ENCODE measurements around the gene GRIA4.

The GRIA4 gene

DNA sequence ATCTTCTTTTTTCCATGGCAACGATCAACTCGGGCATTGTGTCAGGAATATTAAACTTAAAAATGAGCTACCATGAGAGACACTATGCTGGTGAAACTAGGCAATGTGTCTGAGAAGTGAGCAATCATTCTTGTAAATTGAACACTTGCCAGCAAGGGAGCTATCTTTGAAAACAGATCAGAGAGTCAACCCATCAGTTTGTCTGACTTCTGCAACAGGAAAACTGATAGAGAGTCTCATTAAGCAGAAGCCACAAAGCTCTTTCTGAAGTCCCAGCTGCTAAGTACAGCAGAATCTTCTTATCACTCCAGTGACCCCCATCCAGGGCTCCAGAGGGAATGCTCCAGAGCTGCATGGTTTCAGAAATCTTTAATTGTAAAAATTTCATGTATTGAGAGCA is 297.4 kb downstream of the GRIA4 start:
- no peaks in the 10 kb centered on the region for H3K4me1 ChIP-seq (ENCODE audit: insufficient read depth, low read length)
- H3K27me3 ChIP-seq (ENCODE audit: insufficient read depth, low read length), result no peaks in the 10 kb centered on the region
- H3K9ac ChIP-seq (ENCODE audit: low read depth, low read length), result no peak overlapping the region
- H3K4me3 ChIP-seq (ENCODE audit: low read length), result no peak overlapping the region
- H3K36me3 ChIP-seq (ENCODE audit: insufficient read depth, low read depth, low read length), result no peaks in the 10 kb centered on the region
- H3K27ac ChIP-seq (ENCODE audit: low read length), result no peak overlapping the region
- no peaks in the 10 kb centered on the region for H3K9me3 ChIP-seq (ENCODE audit: insufficient read depth, low read depth, low read length)

GRCh38 chr11:105910095-105910715 is 300.3 kb downstream of the GRIA4 start:
- H3K4me3 ChIP-seq (ENCODE audit: low read length), result no peak overlapping the region

DNA sequence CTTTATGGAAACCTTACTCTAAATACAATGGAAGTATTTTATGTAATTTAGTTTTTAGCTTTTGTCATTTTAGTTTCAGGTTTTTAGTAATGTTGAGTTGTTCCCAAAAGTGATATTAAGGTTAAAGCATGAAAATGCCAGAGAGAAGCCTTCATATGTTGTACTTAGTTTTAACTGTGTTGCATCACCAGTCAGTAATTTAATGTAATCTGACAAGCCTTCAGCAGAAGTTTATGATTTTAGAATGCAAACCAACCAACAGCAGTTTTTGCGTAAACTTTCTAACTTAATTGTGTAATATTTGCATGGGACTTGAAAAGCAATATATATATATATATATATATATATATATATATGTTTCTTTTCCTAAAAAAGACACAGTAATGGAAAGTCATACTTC is 301.6 kb downstream of the GRIA4 start:
- Histone ChIP-seq H3K4me3 (ENCODE audit: low read length) (no peak overlapping the region), H3K9ac (ENCODE audit: low read depth, low read length) (no peak overlapping the region), H3K27me3 (ENCODE audit: insufficient read depth, low read length) (no peaks in the 10 kb centered on the region), H3K4me1 (ENCODE audit: insufficient read depth, low read length) (peaks cover 7% of the 10 kb centered on the region; the same call in 1 of the 2 replicates), H3K9me3 (ENCODE audit: insufficient read depth, low read depth, low read length) (no peaks in the 10 kb centered on the region), H3K27ac (ENCODE audit: low read length) (no peak overlapping the region), H3K36me3 (ENCODE audit: insufficient read depth, low read depth, low read length) (no peaks in the 10 kb centered on the region)

More at GRCh38 chr11:105910095-105910715, 300.3 kb downstream of the GRIA4 start:
- no peaks in the 10 kb centered on the region for H3K27me3 ChIP-seq (ENCODE audit: insufficient read depth, low read length)
- no peak overlapping the region for H3K27ac ChIP-seq (ENCODE audit: low read length)
- H3K36me3 ChIP-seq (ENCODE audit: insufficient read depth, low read depth, low read length), result no peaks in the 10 kb centered on the region
- no peaks in the 10 kb centered on the region for H3K9me3 ChIP-seq (ENCODE audit: insufficient read depth, low read depth, low read length)
- H3K9ac ChIP-seq (ENCODE audit: low read depth, low read length), result no peak overlapping the region
- H3K4me1 ChIP-seq (ENCODE audit: insufficient read depth, low read length), result peaks cover 7% of the 10 kb centered on the region; the same call in 1 of the 2 replicates

DNA sequence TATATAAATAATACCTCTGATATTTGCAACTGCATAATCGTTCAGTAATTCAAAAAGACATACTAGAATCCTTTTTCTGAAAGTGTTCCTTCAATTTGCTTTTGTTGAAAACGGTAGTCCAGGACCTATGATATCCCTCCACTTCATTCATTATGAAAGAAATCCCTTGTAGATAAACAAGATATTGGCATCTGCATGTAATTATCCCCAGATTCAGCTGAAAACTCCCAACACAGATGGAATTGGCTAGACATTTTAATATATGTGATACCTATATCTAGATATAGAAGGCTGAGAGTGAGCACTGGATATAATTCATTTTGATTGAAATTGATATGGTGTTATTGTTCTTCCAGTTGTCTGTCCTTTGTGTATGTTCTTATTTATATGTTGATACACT is 302.8 kb downstream of the GRIA4 start:
- H3K27ac ChIP-seq (ENCODE audit: low read length), result no peak overlapping the region
- no peak overlapping the region for H3K4me3 ChIP-seq (ENCODE audit: low read length)
- H3K4me1 ChIP-seq (ENCODE audit: insufficient read depth, low read length), result peaks cover 7% of the 10 kb centered on the region; the same call in 1 of the 2 replicates
- H3K27me3 ChIP-seq (ENCODE audit: insufficient read depth, low read length), result no peaks in the 10 kb centered on the region
- no peaks in the 10 kb centered on the region for H3K9me3 ChIP-seq (ENCODE audit: insufficient read depth, low read depth, low read length)
- H3K36me3 ChIP-seq (ENCODE audit: insufficient read depth, low read depth, low read length), result no peaks in the 10 kb centered on the region
- H3K9ac ChIP-seq (ENCODE audit: low read depth, low read length), result no peak overlapping the region

- Histone ChIP-seq H3K9ac (ENCODE audit: low read depth, low read length) (no peak overlapping the region), H3K9me3 (ENCODE audit: insufficient read depth, low read depth, low read length) (no peaks in the 10 kb centered on the region), H3K4me3 (ENCODE audit: low read length) (peak overlapping the region; percentile 38; the same call in 1 of the 2 replicates), H3K27me3 (ENCODE audit: insufficient read depth, low read length) (no peaks in the 10 kb centered on the region), H3K27ac (ENCODE audit: low read length) (no peak overlapping the region), H3K36me3 (ENCODE audit: insufficient read depth, low read depth, low read length) (no peaks in the 10 kb centered on the region), H3K4me1 (ENCODE audit: insufficient read depth, low read length) (peaks cover 7% of the 10 kb centered on the region; the same call in 1 of the 2 replicates)
These were observed 305.1 kb downstream of the GRIA4 start for GRCh38 chr11:105915021-105915420.

GRCh38 chr11:105918039-105918438 is 308.2 kb downstream of the GRIA4 start:
- no peak overlapping the region for H3K9ac ChIP-seq (ENCODE audit: low read depth, low read length)
- no peak overlapping the region for H3K27ac ChIP-seq (ENCODE audit: low read length)
- H3K4me1 ChIP-seq (ENCODE audit: insufficient read depth, low read length), result peaks cover 7% of the 10 kb centered on the region; the same call in 1 of the 2 replicates
- no peaks in the 10 kb centered on the region for H3K27me3 ChIP-seq (ENCODE audit: insufficient read depth, low read length)
- H3K4me3 ChIP-seq (ENCODE audit: low read length), result no peak overlapping the region
- no peaks in the 10 kb centered on the region for H3K36me3 ChIP-seq (ENCODE audit: insufficient read depth, low read depth, low read length)
- H3K9me3 ChIP-seq (ENCODE audit: insufficient read depth, low read depth, low read length), result no peaks in the 10 kb centered on the region

DNA sequence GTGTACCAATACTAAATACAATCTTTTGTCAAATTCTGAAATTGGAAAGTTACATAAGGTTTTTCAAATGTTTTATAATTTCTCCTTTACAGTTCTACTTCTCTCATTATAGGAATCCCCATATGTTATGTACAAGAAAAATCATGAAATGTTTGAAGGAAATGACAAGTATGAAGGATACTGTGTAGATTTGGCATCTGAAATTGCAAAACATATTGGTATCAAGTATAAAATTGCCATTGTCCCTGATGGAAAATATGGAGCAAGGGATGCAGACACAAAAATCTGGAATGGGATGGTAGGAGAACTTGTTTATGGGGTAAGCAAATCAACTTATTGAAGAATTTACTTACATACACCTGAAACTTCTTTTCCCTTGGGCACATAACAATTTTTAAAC is 308.7 kb downstream of the GRIA4 start:
- no peaks in the 10 kb centered on the region for H3K9me3 ChIP-seq (ENCODE audit: insufficient read depth, low read depth, low read length)
- H3K4me1 ChIP-seq (ENCODE audit: insufficient read depth, low read length), result peaks cover 7% of the 10 kb centered on the region; the same call in 1 of the 2 replicates
- no peaks in the 10 kb centered on the region for H3K27me3 ChIP-seq (ENCODE audit: insufficient read depth, low read length)
- no peak overlapping the region for H3K27ac ChIP-seq (ENCODE audit: low read length)
- H3K4me3 ChIP-seq (ENCODE audit: low read length), result no peak overlapping the region
- H3K36me3 ChIP-seq (ENCODE audit: insufficient read depth, low read depth, low read length), result no peaks in the 10 kb centered on the region
- H3K9ac ChIP-seq (ENCODE audit: low read depth, low read length), result no peak overlapping the region

DNA sequence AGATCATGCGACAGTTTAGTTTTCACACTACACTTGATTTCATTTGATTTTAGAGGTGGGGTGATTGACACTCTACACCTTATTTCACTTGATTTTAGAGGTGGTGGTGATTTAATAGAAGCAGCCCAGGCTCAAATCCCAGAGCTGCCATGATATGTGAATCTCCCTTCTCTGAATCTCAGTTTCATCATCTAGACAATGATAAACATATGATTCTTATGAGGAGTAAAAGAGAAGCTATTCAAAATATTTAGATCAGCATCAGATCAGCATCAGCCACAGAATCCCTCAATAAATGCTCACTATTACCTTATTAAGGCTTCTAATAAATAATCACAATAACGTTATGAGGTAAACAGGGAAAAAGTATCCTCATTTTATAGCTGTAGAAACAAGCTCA is 313.4 kb downstream of the GRIA4 start:
- Histone ChIP-seq H3K36me3 (ENCODE audit: insufficient read depth, low read depth, low read length) (no peaks in the 10 kb centered on the region), H3K4me1 (ENCODE audit: insufficient read depth, low read length) (peaks cover 8% of the 10 kb centered on the region; the same call in 1 of the 2 replicates), H3K4me3 (ENCODE audit: low read length) (no peak overlapping the region), H3K9me3 (ENCODE audit: insufficient read depth, low read depth, low read length) (no peaks in the 10 kb centered on the region), H3K9ac (ENCODE audit: low read depth, low read length) (no peak overlapping the region), H3K27ac (ENCODE audit: low read length) (no peak overlapping the region), H3K27me3 (ENCODE audit: insufficient read depth, low read length) (no peaks in the 10 kb centered on the region)

GRCh38 chr11:105923807-105924206 is 313.9 kb downstream of the GRIA4 start:
- Histone ChIP-seq H3K36me3 (ENCODE audit: insufficient read depth, low read depth, low read length) (no peaks in the 10 kb centered on the region), H3K4me1 (ENCODE audit: insufficient read depth, low read length) (peaks cover 8% of the 10 kb centered on the region; the same call in 1 of the 2 replicates), H3K9ac (ENCODE audit: low read depth, low read length) (no peak overlapping the region), H3K4me3 (ENCODE audit: low read length) (no peak overlapping the region), H3K9me3 (ENCODE audit: insufficient read depth, low read depth, low read length) (no peaks in the 10 kb centered on the region), H3K27ac (ENCODE audit: low read length) (no peak overlapping the region), H3K27me3 (ENCODE audit: insufficient read depth, low read length) (no peaks in the 10 kb centered on the region)

GRCh38 chr11:105929084-105929955 is 319.4 kb downstream of the GRIA4 start:
- Histone ChIP-seq H3K36me3 (ENCODE audit: insufficient read depth, low read depth, low read length) (no peaks in the 10 kb centered on the region), H3K4me1 (ENCODE audit: insufficient read depth, low read length) (peaks cover 8% of the 10 kb centered on the region; the same call in 1 of the 2 replicates), H3K27ac (ENCODE audit: low read length) (no peak overlapping the region), H3K27me3 (ENCODE audit: insufficient read depth, low read length) (no peaks in the 10 kb centered on the region), H3K9ac (ENCODE audit: low read depth, low read length) (no peak overlapping the region), H3K9me3 (ENCODE audit: insufficient read depth, low read depth, low read length) (no peaks in the 10 kb centered on the region), H3K4me3 (ENCODE audit: low read length) (no peak overlapping the region)

- H3K27ac ChIP-seq (ENCODE audit: low read length), result no peak overlapping the region
- no peaks in the 10 kb centered on the region for H3K9me3 ChIP-seq (ENCODE audit: insufficient read depth, low read depth, low read length)
- H3K36me3 ChIP-seq (ENCODE audit: insufficient read depth, low read depth, low read length), result no peaks in the 10 kb centered on the region
- H3K4me3 ChIP-seq (ENCODE audit: low read length), result no peak overlapping the region
- no peaks in the 10 kb centered on the region for H3K27me3 ChIP-seq (ENCODE audit: insufficient read depth, low read length)
- H3K4me1 ChIP-seq (ENCODE audit: insufficient read depth, low read length), result peaks cover 16% of the 10 kb centered on the region
- H3K9ac ChIP-seq (ENCODE audit: low read depth, low read length), result no peak overlapping the region
These were observed 323.8 kb downstream of the GRIA4 start for GRCh38 chr11:105933695-105934094.

DNA sequence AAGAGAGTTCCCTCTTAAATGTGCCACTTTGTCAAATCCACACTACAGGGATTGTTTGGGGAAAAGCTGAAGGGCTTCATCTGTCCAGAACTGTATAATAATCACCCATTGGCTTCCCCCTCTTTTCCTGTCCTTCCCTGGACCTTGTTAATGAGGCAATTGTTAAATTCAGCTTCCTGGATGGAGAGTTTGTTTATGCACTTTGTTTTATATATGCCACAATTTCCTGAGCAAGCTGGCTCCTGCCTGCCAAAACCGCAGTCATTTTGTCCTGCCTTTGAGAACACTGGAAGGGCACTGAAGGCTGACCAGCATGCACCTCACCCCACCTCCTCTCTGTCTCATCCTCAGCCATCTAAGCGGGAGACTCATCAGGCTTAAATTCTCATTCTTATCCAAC is 325.9 kb downstream of the GRIA4 start:
- Histone ChIP-seq H3K4me3 (ENCODE audit: low read length) (no peak overlapping the region), H3K36me3 (ENCODE audit: insufficient read depth, low read depth, low read length) (no peaks in the 10 kb centered on the region), H3K27me3 (ENCODE audit: insufficient read depth, low read length) (no peaks in the 10 kb centered on the region), H3K9me3 (ENCODE audit: insufficient read depth, low read depth, low read length) (no peaks in the 10 kb centered on the region), H3K9ac (ENCODE audit: low read depth, low read length) (no peak overlapping the region), H3K4me1 (ENCODE audit: insufficient read depth, low read length) (peaks cover 22% of the 10 kb centered on the region), H3K27ac (ENCODE audit: low read length) (no peak overlapping the region)

Data from iPS-20b (cell line).